NCI-H446 (cell line): ENCODE results near the gene GRM8.
A peak's percentile ranks its signal among the peaks of the same experiment; 100 is the strongest.

ENCODE experiments used
- DNase-seq, 2 experiments: peaks; one replicate each; lab custom pipeline; 2025; lab: John Stamatoyannopoulos, UW

The GRM8 gene

DNA sequence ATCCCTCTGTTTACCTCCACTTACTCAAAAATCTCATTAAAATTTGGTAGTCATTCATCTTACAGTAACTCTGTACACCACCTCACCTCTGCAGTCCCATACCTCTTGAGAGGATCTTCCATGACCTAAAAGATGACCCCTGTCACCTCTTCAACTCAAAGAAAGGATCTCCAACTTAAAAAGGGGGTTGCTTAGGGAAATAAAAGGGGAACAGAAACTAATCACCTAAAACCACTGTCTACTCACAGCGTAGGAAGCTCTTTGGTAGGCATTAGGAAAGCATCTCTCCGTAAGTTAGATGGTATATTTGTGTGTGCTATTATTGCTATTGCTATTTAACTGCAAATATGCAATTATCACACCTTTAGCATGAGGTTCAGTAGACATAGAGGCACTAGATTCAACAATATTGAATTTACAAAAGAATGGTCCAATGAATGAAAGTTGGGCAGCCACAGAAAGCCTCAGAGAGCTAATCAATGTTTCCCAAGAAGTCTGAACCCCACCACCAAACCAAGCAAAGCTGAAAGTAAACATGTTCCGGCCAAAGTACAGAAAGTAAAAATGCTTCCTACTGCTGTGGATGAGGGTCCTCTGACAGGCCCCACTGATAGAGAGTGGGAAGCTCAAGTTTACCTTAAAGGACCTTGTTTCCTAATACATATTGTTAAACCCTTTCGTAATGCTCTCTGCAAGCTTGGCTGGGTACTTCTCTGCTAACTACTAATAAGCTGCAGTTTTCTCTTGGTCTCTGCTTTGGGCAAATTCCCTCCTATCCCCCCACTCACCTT lies 105.8 kb downstream of the GRM8 start:
- no peak for DNase-seq

DNA sequence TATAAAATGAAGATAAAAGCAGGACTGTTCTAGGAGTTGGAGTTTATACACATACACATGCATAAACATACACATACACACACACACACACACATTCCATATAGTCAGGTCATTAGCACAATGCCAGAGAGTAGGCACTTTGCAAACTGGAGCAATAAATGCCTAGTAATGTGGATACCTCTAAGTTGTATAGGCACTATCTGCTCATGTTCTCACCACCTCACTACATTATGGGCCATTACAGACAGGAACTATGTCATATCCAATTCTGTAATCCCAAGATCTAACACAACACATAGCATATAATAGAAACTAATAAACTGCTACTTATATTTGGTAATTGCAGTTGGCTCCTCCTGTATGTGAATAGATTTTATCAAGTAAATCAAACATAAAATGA lies 115.6 kb downstream of the GRM8 start:
- DNase-seq, result no peak

DNA sequence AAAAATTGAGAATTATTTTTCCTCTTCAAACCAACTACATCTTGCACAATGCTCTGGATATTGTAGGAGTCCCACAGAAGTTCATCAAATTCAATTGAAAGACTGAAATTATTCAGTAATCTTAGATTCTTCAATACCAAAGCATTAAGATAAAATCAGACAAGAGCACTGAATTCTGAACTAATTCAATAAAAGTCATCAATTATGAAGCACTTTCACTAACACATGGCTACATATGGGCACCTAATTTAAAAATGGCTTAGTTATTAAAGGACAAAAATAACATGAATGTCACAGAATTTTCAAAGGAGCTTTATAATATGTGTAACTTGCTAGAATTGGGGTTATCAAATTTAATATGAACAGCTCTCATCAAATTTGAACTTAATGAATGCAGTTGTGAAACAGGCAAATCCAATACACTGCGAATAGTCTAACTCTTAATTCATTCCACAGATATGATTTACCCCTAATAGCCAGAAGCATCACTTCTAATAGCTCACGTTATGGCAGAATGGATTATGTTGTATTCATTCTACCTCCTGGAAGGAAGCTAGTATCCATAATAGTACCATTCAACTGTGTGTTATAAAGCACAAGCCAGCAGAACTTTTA lies 116.8 kb downstream of the GRM8 start:
- no peak for DNase-seq

DNA sequence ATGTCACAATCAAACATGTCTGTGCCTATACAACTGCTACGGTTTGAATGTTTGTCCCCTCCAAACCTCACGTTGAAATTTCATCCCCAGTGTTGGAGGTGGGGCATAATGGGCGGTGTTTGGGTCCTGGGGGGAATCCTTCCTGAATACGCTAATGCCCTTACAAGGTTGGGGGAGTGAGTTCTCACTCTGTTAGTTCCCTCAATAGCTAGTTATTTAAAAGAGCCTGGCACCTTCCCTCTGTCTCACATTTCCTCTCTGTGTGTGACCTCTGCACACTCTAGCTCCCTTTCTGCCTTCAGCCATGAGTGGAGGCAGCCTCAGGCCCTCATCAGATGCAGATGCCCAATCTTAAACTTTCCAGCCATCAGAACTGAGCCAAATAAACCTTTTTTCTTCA lies 129.5 kb downstream of the GRM8 start:
- no peak for DNase-seq

DNA sequence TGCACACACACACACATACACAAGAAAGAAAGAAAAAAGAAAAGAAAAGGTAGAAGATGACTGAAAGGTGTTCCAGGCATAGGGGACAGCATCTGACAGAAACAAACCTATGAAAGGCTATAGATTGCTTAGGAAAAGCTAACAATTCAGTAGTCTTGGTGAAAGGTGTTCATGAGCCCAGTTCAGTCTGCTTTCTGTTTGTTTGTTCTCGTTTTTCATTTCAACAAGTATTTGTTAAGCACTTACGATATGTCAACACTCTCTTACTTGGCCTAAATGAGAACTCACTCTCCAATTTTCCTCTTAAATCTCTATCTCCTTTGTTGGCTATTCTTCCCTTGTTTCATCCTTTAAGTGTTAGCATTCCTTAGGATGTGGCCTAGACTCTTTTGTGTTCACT lies 133.2 kb downstream of the GRM8 start:
- DNase-seq, result no peak

DNA sequence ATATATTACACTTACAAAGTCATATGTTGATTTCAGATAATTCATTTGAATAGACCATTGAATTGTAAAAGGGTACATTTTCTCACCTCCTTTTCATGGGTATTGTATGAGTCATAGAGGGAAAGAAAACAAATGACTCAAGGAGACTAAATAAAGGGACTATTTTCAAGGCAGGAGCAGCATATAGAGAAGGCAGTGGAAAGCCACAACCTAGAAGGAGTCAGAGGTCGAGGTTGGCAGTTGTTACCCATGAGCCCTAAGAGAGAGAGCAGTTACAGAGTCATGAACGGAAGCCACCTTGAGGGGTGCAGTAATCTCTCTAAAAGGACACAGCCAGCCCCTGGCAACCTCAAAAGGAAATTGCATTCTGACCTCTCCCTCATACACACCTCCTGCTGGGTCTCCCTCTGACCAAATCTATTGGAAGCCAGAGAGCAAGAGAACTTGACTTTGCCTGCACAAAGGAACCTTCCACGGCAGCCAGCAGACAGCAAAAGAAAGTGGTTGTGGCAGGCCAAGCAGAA lies 137.9 kb downstream of the GRM8 start:
- DNase-seq, result no peak

DNA sequence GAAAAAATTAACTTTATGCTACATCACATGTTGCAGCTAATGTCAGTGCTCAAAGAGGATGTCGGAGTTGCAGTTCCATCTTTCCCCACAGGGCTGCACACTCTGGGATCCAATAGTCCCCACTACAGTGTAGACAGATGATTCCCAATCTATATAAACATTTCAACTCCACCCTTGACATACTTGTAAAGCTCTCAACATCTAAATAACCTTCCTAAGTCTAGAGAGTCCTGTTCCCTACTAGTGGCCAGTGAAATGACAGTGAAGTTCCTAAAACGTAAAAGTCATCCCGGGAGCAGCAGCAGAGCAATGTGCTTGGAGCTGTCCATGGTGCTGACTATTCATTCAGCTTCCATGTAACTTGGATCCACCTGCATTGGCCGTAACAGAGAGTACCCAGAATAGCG lies 145.1 kb downstream of the GRM8 start:
- peak in 1 of 2 experiments; percentile 2 for DNase-seq

DNA sequence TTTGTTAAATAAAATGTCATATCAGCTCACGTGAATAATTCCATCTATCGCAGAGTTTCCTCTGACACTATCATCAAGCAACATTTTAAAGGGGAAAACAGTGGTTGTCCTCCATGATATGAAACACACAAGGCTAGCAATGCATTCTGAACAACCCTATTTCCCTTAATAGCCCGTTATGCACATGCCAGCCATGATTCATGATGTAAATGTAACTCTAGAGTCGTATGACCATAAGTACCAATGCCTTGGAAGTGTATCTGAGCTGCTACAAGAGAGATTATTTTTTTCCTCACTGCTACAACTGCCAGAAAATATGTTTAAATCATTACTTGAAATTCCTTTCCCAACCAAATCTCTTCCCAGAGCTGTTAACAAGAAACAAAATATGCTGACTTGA lies 159.4 kb downstream of the GRM8 start:
- no peak for DNase-seq

DNA sequence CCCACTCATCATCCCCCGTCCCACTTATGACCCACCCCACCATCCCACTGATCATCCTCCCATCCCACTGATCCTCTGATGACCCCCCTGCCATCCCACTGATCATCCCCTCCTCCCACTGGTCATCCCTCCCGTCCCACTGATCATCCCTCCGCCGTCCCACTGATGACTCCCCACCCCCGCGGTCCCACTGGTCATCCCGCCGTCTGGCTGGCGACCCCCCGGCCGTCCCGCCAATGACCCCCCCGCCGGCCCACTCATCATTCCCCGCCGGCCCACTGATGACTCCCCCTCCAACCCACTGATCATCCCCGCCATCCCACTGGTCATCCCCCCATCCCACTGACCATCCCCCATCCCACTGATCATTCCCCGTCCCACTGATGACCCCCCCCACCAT lies 161.1 kb downstream of the GRM8 start:
- DNase-seq, result no peak

DNA sequence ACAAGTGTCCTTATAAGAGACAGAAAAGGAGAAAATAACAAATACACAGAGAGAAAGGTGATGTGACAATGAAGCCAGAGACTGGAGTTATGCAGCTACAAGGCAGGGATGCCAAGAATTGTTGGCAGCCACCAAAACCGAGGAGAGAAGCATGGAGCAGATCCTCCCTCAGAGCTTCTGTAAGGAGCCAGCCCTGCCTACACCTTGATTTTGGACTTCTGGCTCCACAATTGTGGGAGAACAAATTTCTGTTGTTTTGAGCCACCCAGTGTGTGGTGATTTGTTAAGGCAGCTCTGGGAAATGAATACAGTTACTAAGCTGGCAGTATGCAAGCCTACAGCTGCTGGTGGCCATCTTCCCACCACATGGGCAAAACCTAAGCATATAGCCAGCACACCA lies 163.6 kb downstream of the GRM8 start:
- DNase-seq, result no peak

DNA sequence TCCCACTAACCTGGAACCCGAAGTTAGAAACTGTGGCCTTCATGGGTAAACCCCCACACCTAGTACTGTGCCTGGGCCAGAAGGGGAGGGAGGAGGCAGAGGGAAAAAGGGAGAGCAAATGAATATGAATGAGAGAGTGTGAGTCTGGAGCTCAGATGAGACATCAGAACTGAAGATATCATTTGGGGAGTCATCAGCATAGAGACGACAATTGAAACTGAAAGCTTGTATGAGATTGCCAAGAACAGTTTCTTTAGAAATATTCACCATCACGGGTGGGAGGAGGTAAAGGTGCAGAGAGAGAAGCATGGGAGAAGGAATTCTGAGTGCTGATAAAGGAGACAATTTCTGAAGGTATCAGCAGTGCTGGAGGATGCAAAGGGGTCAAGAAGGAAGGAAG lies 171.2 kb downstream of the GRM8 start:
- no peak for DNase-seq

DNA sequence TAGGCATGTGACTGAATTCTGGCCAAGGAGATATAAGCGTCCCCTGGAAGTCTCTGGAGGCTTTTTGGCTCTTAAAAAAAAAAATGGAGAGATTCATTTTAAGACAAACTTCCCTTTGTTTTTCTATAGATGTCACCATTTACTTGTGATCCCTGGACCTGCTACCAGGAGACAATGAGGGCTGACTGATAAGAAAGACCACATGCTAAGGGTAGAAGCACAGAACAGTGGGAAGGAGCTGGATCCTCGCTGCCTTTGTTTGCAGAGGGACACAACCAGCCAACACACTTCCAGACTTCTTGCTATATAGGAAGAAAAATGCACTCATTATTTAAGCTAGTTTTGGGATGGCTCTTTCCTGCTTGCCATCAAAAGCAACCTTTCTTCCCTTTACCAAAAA lies 172.2 kb downstream of the GRM8 start:
- DNase-seq, result no peak

DNA sequence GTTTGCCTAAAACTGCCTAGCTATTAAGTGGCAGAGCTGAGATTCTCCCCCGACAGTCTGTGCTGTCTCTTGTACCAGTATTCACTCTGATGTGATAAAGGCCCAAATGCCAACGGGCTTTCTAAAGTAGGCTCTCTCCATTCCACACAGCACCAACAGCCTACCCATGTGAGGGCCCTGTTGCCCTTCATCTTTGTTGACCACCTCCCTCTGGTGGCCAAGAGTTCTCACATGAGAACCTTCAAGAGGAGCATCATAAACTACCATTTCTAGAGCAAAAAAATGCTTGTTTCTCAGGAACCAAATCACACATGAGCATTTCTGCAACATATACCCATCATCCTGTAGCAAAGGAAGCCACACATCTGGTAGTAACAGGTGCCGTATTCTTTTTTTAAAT lies 185.8 kb downstream of the GRM8 start:
- DNase-seq, result no peak

DNA sequence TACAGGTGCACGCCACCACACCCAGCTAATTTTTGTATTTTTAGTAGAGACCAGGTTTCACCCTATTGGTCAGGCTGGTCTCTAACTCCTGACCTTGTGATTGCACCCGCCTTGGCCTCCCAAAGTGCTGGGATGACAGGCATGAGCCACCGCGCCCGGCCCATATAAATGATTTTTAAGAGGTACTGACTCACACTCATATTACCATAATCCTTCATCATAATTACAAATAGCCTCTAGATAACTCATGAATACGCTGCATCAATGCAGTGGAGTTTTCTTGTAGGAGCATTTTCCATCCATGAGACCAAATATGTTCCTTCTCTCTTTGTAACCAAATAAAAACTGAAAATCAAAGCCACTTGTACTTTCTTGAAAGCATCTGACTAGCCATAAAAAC lies 193.3 kb downstream of the GRM8 start:
- no peak for DNase-seq

DNA sequence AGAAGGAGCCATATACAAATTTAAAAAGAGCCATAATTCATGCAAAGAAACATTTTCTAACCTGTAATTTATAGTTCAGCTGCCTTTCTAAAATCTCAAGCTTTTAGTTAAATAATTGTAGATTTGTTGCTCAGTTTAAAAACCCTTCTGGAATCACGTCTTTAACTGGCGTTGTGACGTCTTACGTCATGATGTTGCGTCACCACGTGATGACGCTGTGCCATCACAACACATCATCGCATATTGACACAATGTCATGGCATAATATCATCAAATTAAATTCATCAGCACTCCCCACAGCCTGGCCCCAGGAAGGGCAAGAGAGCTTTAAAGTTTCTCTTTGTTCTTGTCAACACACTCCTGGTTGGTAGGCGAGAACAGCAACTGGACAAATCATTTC lies 194.8 kb downstream of the GRM8 start:
- no peak for DNase-seq

DNA sequence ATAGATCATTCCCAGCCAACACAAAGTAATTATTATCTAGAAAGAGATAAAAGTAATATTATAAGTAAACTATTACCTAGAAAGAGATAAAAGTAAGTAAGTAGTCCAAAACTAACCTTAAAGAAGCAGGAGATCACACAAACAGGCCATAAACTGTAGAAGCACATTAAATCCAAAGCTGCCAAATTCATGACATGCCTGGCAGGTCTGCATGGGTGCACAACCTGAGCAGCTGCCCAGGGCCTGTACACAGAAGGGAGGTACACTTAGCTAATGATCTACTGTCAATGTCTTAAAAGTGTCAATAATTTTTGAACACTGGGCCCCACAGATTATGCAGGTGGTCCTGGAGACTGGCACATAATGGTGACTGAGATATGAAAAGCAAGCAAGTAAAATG lies 196.5 kb downstream of the GRM8 start:
- DNase-seq, result no peak

DNA sequence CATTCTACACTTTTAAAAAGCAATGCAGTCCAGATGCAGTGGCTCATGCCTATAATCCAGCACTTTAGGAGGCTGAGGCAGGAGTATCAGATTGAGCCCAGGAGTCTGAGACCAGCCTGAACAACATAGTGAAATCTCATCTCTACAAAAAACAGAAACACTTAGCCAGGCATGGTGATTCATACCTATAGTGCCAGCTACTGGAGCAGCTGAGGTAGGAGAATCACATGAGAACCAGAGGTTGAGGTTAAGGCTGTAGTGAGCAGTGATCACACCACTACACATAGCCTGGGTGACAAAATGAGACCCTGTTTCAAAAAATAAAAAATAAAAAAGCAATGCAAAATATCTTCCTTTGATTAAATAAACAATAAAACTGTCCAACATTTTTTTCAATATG lies 205.2 kb downstream of the GRM8 start:
- no peak for DNase-seq

DNA sequence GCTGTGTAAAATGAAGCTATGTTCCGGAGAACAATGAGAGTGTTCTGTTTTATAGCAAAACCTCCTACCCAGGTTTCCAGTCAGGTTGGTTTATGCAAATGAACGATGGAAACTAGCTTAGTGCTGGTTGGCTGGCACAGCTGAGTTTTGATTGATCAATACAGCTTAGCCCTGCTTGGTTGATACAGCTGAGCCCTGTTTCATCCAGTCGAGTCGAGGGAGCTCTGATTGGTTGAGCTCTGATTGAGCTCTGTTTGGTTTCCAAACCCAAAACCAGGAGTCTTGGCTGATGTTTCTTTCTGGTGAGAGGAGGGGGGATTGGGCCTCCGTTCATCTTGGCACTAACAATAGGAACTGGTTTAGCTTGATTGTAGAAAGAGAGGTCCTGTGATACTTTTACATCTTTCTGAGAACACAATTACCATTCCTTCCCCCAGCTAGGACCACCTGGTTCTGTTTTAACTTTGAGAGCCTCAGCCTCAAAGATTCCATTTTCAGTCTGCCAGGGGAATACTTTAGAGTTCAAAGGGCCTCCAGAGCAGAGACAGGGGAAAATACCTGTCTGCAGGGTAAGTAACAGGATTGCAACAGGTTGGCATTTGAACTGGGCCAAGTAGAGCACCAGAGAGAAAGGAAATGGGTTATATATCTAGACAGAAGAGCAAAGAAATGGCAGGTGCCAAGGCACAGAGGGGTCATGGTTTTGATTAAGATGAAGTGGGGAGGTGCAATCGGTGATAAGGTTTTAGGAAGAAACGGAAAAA lies 210.9 kb downstream of the GRM8 start:
- no peak for DNase-seq

DNA sequence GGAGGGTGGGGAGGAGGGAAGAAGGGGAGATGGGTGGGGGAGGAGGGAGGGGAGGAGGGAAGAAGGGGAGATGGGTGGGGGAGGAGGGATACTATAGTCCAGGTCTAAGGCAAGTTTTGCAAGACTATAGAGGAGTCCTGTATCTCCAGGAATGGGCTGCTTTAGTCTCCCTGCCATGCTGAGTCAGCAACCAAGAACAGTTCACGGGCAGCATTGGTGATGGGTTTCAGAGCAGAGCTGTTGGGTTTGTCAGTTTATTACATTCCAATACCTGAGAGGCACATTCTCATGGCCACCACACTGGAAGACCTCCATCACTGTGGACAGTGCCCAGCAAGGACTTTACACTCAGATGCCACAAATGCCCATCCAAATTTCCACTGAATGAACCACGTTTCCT lies 212.7 kb downstream of the GRM8 start:
- no peak for DNase-seq

DNA sequence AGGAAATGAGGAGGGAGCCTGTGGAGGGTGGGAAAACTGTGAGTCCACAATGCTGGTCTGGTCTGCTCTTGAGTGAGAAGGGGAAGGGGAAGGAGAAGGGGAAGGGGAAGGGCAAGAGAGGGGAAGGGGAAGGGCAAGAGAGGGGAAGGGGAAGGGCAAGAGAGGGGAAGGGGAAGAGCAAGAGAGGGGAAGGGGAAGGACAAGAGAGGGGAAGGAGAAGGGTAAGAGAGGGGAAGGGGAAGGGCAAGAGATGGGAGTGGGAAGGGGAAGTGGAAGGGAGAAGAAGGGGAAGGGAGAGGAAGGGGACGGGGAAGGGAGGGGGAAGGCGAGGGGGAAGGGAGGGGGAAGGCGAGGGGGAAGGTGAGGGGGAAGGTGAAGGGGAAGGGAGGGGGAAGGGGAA lies 213.2 kb downstream of the GRM8 start:
- no peak for DNase-seq

DNA sequence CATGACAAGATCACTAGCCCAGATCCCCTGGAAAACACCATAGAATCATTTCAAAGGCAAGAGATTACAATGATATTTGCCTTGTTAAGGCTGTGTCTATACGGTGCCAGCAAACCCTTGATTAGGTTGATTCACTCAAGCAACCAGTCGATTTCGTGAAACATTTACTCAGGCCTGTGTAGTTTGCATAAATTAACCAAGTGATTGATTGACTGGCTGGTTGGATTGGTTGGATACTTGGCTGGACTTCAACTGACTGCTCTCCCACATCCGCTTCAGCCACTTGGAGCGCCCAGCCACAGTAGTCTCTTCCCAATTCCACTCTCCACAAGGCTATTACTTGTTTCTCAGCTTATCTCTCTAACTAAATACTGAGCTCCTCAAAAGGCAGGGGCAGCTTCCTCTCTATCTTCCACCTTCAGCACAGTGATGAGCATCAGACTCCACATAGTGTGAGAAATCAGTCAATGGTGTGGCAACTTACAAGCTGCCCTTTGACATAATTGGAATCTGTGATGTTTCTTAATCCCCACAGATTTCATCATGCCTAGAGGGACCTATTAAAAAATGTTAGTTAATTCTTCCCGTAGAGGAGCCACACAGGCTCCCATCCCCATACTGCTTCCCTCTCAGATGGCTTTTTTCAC lies 217.4 kb downstream of the GRM8 start:
- no peak for DNase-seq

DNA sequence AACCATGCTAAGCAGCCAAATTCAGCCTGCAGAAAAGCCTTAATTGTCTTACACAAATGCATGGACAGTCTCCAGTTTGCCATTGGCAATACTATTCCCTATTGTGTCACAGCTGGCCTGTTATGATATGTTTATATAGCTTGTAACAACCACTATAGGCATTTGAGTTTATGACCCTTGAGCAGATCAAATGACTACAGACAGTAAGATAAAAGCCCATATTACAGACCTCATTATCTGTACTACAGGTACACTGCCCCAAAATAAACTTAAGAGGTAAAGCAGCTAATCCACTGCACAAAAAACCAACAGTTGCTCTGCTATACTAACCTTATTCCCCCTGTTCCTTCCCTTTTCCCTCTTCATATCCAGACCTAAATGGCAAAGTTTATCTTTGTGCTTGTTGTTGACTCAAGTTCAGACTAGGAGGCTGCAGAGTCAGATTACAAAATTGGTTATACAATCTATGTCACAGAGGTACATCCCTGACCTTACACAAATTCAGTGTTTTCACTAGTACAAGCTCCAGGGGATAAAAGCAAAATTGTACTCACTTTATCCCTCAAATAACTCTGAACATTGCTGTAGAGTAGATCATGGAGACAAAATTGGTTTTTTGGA lies 218.4 kb downstream of the GRM8 start:
- DNase-seq, result no peak
